GM11168 (cell line): Measurements from ENCODE around the gene ZCCHC2.

ENCODE experiments used
- in situ Hi-C: fragments of 300-500 bp; cut with MboI; formaldehyde crosslinking; loops from one replicate; pipeline ENCODE4 v1.12.0; 2022; ENCODE audit warnings: low sequenced_read_pairs; ENCODE audit not compliant: unreplicated experiment

ZCCHC2 gene

DNA sequence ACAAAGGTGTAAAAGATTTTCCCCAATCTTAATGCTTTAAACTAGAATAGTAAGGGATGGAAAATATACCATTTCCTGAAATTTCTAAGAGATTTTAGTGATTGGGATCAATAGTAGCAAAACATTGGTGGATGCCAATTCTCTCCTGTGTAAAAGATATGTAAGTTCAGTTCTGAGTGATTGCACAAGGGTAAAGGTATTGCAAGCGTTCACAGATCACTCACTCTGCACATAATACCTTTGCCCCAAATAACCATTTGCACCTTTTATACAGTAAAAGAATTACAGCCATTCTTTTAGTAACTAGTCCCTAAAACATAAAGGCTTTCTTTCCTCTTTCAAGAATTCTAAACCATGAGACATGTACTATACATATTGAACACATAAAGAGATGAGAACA, 13.0 kb upstream of the ZCCHC2 start:
- in situ Hi-C loops = no loop called here

- in situ Hi-C loops = no loop called here
These were observed 12.0 kb upstream of the ZCCHC2 start for GRCh38 chr18:62510789-62511188.

- in situ Hi-C loops = no loop called here
These were observed 10.3 kb upstream of the ZCCHC2 start for GRCh38 chr18:62512532-62512931.

DNA sequence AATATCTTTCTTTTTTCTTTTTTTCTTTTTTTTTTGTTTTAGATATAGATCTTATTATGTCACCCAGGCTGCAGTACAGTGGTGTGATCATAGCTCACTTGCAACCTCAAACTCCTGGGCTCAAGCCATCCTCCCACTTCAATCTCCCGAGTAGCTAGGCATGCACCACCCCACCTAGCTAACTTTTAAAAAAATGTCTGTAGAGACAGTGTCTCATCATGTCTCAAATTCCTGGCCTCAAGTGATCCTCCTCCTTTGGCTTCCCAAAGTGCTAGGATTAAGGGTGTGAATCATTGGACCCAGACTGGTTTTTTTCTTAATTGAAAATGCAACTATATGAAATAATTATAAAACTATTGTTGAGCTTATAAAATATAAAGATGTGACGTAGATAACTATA, 9.8 kb upstream of the ZCCHC2 start:
- in situ Hi-C loops = no loop called here

DNA sequence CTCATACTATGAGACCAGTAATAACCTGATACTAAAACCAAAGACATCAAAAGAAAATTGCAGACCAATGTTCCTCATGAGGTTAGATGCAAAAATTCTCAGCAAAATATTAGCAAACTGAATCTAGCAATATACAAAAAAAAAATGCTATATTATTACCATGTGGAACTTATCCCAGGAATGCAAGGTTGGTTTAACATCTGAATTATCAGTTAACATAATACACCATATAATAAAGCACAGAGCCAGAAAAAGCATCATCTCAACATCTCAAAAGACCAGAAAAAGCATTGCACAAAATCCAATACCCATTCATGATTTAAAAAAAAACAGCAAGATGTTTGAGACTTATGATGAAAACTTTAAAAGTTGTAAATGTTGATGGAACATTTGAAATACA, 8.3 kb upstream of the ZCCHC2 start:
- in situ Hi-C loops = no loop called here

DNA sequence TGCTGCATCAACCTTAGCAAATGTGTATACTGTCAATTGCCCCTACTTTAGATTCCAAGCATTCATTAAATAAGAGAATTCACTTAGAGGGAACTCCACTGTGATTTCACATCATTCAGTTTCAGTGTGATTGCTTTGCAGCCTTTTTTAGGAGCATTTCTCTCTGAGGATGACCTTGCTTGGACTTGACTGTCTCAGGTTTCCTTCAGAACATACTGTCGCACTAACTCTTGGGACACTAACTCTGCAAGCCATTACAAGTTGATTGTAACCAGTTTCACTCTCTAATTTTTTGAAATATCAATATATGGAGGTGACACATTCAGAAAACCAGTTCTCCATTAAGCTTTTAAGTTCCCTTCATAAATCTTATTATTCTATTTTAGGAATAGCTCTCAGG, 6.6 kb upstream of the ZCCHC2 start:
- in situ Hi-C loops = no loop called here

- in situ Hi-C loops = no loop called here
These were observed 4.1 kb upstream of the ZCCHC2 start for GRCh38 chr18:62518460-62519375.

DNA sequence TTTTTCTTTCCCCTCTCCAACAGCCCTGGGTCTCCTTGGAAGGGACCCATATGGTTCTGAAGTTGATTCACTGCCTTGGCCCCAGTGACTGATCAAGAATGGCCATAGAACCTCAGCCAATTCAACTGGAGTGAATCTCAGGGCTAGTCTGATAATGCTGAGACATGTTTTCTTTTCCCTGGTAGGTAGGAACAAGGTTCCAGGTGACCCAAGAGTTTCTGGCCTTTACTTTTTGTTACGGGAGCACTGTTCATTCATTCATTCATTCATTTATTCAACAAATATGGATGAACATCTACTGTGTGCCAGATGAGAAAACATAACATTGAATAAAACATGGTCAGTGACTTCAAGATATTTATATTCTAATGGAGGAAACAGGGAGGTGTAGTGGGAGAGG, 3.1 kb upstream of the ZCCHC2 start:
- in situ Hi-C loops = no loop called here

DNA sequence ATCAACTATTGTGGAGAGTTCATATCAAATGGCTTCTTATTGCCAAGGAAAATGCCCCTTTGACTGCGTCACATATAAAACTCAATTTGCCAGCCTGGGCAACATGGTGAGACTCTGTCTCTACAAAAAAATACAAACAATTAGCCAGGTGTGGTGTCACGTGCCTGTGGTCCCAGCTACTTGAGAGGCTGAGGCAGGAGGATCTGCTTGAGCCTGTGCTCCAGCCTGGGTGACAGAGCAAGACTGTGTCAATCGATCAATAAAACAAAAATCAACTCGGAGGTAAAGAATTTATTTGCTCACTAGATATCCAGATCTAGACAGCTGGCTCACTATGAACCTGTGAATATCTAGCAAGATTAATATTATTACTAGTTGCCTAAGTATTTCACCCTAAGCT, 1.7 kb upstream of the ZCCHC2 start:
- in situ Hi-C loops = no loop called here

- in situ Hi-C loops = no loop called here
These were observed 1.2 kb upstream of the ZCCHC2 start for GRCh38 chr18:62521593-62521992.

- in situ Hi-C loops = no loop called here
These were observed 684 bp upstream of the ZCCHC2 start for GRCh38 chr18:62522178-62522503.

DNA sequence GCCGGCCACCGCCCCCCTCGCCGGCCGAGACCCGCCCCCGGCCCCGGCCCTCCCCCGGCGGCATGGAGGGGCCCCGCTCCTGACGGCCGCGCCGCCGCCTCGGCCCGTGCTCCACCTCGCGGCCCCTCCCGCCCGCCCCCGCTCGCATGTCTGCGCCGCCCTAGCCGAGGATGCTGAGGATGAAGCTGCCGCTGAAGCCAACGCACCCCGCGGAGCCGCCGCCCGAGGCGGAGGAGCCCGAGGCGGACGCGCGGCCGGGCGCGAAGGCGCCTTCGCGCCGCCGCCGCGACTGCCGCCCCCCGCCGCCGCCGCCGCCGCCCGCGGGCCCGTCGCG, 397 bp downstream of the ZCCHC2 start:
- in situ Hi-C loops = no loop called here

- in situ Hi-C loops = no loop called here
These were observed 1.0 kb downstream of the ZCCHC2 start for GRCh38 chr18:62523631-62524439.

- in situ Hi-C loops = no loop called here
These were observed 1.8 kb downstream of the ZCCHC2 start for GRCh38 chr18:62524440-62525200.

- in situ Hi-C loops = no loop called here
These were observed 2.8 kb downstream of the ZCCHC2 start for GRCh38 chr18:62525608-62526007.

- in situ Hi-C loops = no loop called here
These were observed 3.5 kb downstream of the ZCCHC2 start for GRCh38 chr18:62526098-62527025.

- in situ Hi-C loops = no loop called here
These were observed 6.8 kb downstream of the ZCCHC2 start for GRCh38 chr18:62529597-62529996.

DNA sequence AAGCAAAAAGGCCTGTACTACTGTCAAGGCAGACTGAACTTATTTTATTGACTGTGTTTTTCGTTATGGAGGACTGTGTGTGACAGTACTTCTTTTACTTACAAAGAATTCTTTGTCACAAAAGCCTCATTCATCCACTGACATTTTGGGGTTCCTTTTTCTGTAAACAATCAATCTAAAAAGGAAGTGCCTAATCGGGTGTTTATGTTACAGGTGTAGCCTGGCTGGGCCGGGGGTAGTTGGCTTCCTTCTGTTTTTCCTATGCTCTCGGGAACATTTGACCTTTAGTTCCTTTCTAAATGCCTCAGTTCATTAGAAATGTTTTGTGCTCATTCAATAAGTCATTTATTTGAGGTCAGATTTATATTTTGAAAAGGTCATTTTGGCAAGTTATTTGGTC, 8.3 kb downstream of the ZCCHC2 start:
- in situ Hi-C loops = no loop called here

DNA sequence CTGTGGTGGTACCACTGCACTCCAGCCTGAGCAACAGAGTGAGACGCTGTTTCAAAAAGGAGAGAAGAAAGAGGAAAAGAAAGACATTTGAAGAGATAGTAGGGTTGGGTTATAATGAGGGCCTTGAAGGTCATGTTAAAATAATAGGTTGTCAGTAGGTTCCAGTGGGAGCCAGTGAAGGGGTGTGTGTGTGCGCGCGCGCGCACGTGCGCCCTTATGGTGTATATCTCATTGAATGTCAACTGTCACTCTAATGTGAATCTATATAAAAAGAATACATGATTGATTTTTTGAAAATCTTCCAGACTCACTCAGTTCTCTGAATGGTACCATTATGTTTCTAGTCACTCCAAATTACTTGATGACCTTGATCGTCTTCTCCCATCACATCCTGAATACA, 9.1 kb downstream of the ZCCHC2 start:
- in situ Hi-C loops = no loop called here

- in situ Hi-C loops = no loop called here
These were observed 13.2 kb downstream of the ZCCHC2 start for GRCh38 chr18:62536005-62536404.
